HCT116 (cell line): ENCODE results near the gene FCN1. TPM values are rescaled to one million over a fixed set of nuclear protein-coding genes. Genes with fewer than 3 reads are reported as not detected.

Experiments
- ATAC-seq: fragments of 200-7000 bp; cut with Tn5 transposase; 2 replicates; pipeline ENCODE4 v1.9.1; 2020; ENCODE audit warnings: mild to moderate bottlenecking, moderate library complexity
- BruUV-seq: library from RNA; stranded (reverse); fragments of 400-500 nt; replicated peaks from 2 replicates; lab custom pipeline; 2021; lab: Mats Ljungman, UMichigan
- CTCF ChIA-PET: fragments of 300-600 bp; sonication (Branson Sonifier 250); formaldehyde crosslinking; loops from one replicate; lab custom pipeline; 2021; ENCODE audit warnings: antibody characterized with exemption; lab: Charles Lee
- POLR2A ChIA-PET: fragments of 300-600, 350-600 bp; sonication (Branson Sonifier 250); formaldehyde crosslinking; loops from one replicate; lab custom pipeline; 2021; ENCODE audit warnings: antibody characterized with exemption; lab: Charles Lee
- RAD21 ChIA-PET, 2 experiments: fragments of 300-600 bp; sonication (Branson Sonifier 250); formaldehyde crosslinking; loops; one replicate each; lab custom pipeline; 2023; ENCODE audit warnings: low total read pairs in 2 of 2; ENCODE audit not compliant: uncharacterized antibody in 2 of 2, unreplicated experiment in 2 of 2, low non-redundant PET in 1 of 2; lab: Charles Lee
- DNase-seq: peaks from one replicate; pipeline ENCODE4 v3.0.0-alpha.2; 2010; ENCODE audit warnings: low read depth, low spot score
- H2AFZ ChIP-seq: fragments of 200-600 bp; shearing (Covaris generic), sonication (generic); 2 replicates; pipeline ENCODE4 v1.6.1; 2017; ENCODE audit warnings: low read depth, mixed run types, mixed read lengths, antibody characterized with exemption, low read length; ENCODE audit not compliant: poor library complexity, severe bottlenecking
- H3K27ac ChIP-seq: 2 replicates; pipeline ENCODE4 v1.5.1; 2012; ENCODE audit warnings: low read depth, low read length
- H3K27me3 ChIP-seq: fragments of 200-600 bp; sonication (generic); 2 replicates; pipeline ENCODE4 v1.6.1; 2016; ENCODE audit warnings: mixed run types, low read length, mixed read lengths; ENCODE audit not compliant: insufficient read depth
- H3K36me3 ChIP-seq, 2 experiments: fragments of 200-500 bp in 1 of 2; fragments of 200-600 bp in 1 of 2; sonication (Bioruptor generic) in 1 of 2; sonication (generic) in 1 of 2; 2 replicates each; pipeline versions ENCODE4 v1.5.1 to v1.6.1; 2014 to 2016; ENCODE audit warnings: low read length in 2 of 2, inconsistent platforms in 1 of 2, mixed read lengths in 1 of 2, mixed run types in 1 of 2; ENCODE audit not compliant: insufficient read depth in 2 of 2, control insufficient read depth in 1 of 2
- H3K4me1 ChIP-seq, 2 experiments: fragments of 200-600 bp in 1 of 2; sonication (generic) in 1 of 2; 2 replicates each; pipeline versions ENCODE4 v1.5.1 to v1.6.1; 2012 to 2017; ENCODE audit warnings: low read length in 2 of 2, inconsistent platforms in 1 of 2, mild to moderate bottlenecking in 1 of 2, mixed read lengths in 1 of 2, mixed run types in 1 of 2, moderate library complexity in 1 of 2; ENCODE audit not compliant: insufficient read depth in 2 of 2, control insufficient read depth in 1 of 2
- H3K4me2 ChIP-seq: fragments of 200-600 bp; sonication (generic); 2 replicates; pipeline ENCODE4 v1.6.1; 2017; ENCODE audit warnings: mixed run types, low read length, mixed read lengths
- H3K4me3 ChIP-seq, 2 experiments: fragments of 200-600 bp in 1 of 2; sonication (generic) in 1 of 2; replicated peaks in 1 of 2; 2 replicates each; pipeline ENCODE4 v1.5.1; 2011 to 2016; ENCODE audit warnings: low read length in 2 of 2, control low read depth in 1 of 2, low read depth in 1 of 2, mild to moderate bottlenecking in 1 of 2, mixed read lengths in 1 of 2, mixed run types in 1 of 2
- H3K79me2 ChIP-seq: fragments of 200-600 bp; sonication (generic); 2 replicates; pipeline ENCODE4 v1.6.1; 2017; ENCODE audit warnings: mild to moderate bottlenecking, mixed run types, low read length, moderate library complexity, mixed read lengths; ENCODE audit not compliant: insufficient read depth
- H3K9ac ChIP-seq: fragments of 200-600 bp; sonication (generic); 2 replicates; pipeline ENCODE4 v1.6.1; 2016; ENCODE audit warnings: low read length, mixed read lengths
- H3K9me2 ChIP-seq: fragments of 200-600 bp; sonication (generic), shearing (Covaris generic); 2 replicates; pipeline ENCODE4 v1.6.1; 2017; ENCODE audit warnings: mixed run types, mild to moderate bottlenecking, moderate library complexity; ENCODE audit not compliant: insufficient read depth
- H3K9me3 ChIP-seq, 2 experiments: fragments of 200-500 bp in 1 of 2; fragments of 200-600 bp in 1 of 2; sonication (Bioruptor generic) in 1 of 2; sonication (generic) in 1 of 2; 2 replicates each; pipeline ENCODE4 v1.6.1; 2014 to 2017; ENCODE audit warnings: low read length in 2 of 2, mixed read lengths in 2 of 2, inconsistent platforms in 1 of 2, low read depth in 1 of 2, mild to moderate bottlenecking in 1 of 2, mixed run types in 1 of 2, moderate library complexity in 1 of 2; ENCODE audit not compliant: control insufficient read depth in 1 of 2, insufficient read depth in 1 of 2
- H4K20me1 ChIP-seq: fragments of 200-600 bp; sonication (generic), shearing (Covaris generic); 2 replicates; pipeline ENCODE4 v1.6.1; 2017; ENCODE audit warnings: mixed run types, mild to moderate bottlenecking, moderate library complexity; ENCODE audit not compliant: insufficient read depth
- CEBPB ChIP-seq: IDR thresholded peaks from 2 replicates; pipeline ENCODE4 v1.6.1; 2012; ENCODE audit warnings: low read depth
- EZH2 ChIP-seq: fragments of 200-600 bp; sonication (generic); IDR thresholded peaks from 2 replicates; pipeline ENCODE4 v1.6.1; 2017; ENCODE audit warnings: antibody characterized with exemption, mixed run types
- TCF7L2 ChIP-seq: IDR thresholded peaks from 2 replicates; pipeline ENCODE4 v1.7.0; 2011; ENCODE audit warnings: borderline replicate concordance, inconsistent platforms; ENCODE audit not compliant: insufficient read depth, insufficient read length; ENCODE audit errors: extremely low read depth
- intact Hi-C: fragments of 100-400 bp; cut with micrococcal nuclease; formaldehyde crosslinking; loops from 2 replicates; pipeline ENCODE4 v1.10.0; 2022
- total RNA-seq: library from RNA; stranded (reverse); gene quantifications from one replicate; pipeline ENCODE4 v1.2.1, GENCODE V29; 2021; ENCODE audit not compliant: unreplicated experiment
- TF ChIP-seq, protein P1 (sequence below): IDR thresholded peaks from 2 replicates; pipeline ENCODE4 v1.6.1; 2011; ENCODE audit warnings: mild to moderate bottlenecking, low read length, moderate library complexity; ENCODE audit not compliant: insufficient replicate concordance; ENCODE audit errors: extremely low read depth

The FCN1 gene
- total RNA-seq, 1 experiment from 2014 or later = not detected

GRCh38 chr9:134916161-134916665 is 1.5 kb downstream of the FCN1 start:
- ChIA-PET POLR2A (no interaction called here), RAD21 (no interaction called here), CTCF (no interaction called here)
- Histone ChIP-seq H3K27ac (no peak overlapping the region), H3K36me3 (no peaks in the 10 kb centered on the region), H3K9ac (no peak overlapping the region), H3K27me3 (peaks cover 23% of the 10 kb centered on the region; the same call in 1 of the 2 replicates), H3K4me3 (no peak overlapping the region), H3K79me2 (no peaks in the 10 kb centered on the region), H3K4me1 (no peaks in the 10 kb centered on the region), H3K9me3 (peaks cover 0 to 5% of the 10 kb centered on the region in 2 experiments; a peak in 1 of 4 replicates), H3K4me2 (no peak overlapping the region), H3K9me2 (no peaks in the 10 kb centered on the region), H2AFZ (no peak overlapping the region), H4K20me1 (no peaks in the 10 kb centered on the region)
- DNase-seq = no peak
- TF ChIP-seq CEBPB = no peak
- intact Hi-C loops = no loop called here
- no TSS peak for BruUV-seq
- no peak for ATAC-seq

GRCh38 chr9:134915046-134915985 is 2.4 kb downstream of the FCN1 start:
- Histone ChIP-seq H4K20me1 (no peaks in the 10 kb centered on the region), H3K27me3 (peaks cover 23% of the 10 kb centered on the region; the same call in 1 of the 2 replicates), H3K9ac (no peak overlapping the region), H3K36me3 (no peaks in the 10 kb centered on the region), H3K9me2 (no peaks in the 10 kb centered on the region), H3K4me2 (no peak overlapping the region), H3K27ac (no peak overlapping the region), H3K4me3 (no peak overlapping the region), H2AFZ (no peak overlapping the region), H3K4me1 (no peaks in the 10 kb centered on the region), H3K79me2 (no peaks in the 10 kb centered on the region), H3K9me3 (peaks cover 0 to 5% of the 10 kb centered on the region in 2 experiments; a peak in 1 of 4 replicates)
- TF ChIP-seq EZH2 = no peak
- TF ChIP-seq, protein P1, sequence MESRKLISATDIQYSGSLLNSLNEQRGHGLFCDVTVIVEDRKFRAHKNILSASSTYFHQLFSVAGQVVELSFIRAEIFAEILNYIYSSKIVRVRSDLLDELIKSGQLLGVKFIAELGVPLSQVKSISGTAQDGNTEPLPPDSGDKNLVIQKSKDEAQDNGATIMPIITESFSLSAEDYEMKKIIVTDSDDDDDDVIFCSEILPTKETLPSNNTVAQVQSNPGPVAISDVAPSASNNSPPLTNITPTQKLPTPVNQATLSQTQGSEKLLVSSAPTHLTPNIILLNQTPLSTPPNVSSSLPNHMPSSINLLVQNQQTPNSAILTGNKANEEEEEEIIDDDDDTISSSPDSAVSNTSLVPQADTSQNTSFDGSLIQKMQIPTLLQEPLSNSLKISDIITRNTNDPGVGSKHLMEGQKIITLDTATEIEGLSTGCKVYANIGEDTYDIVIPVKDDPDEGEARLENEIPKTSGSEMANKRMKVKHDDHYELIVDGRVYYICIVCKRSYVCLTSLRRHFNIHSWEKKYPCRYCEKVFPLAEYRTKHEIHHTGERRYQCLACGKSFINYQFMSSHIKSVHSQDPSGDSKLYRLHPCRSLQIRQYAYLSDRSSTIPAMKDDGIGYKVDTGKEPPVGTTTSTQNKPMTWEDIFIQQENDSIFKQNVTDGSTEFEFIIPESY = no peak
- no peak for TF ChIP-seq TCF7L2
- RAD21 ChIA-PET = no interaction called here
- DNase-seq (no peak), ATAC-seq (no peak)
- CTCF ChIA-PET = no interaction called here
- intact Hi-C loops = no loop called here
- BruUV-seq = no TSS peak
- POLR2A ChIA-PET = no interaction called here
